ENCODE results near the gene C1QTNF8.

The C1QTNF8 gene

DNA sequence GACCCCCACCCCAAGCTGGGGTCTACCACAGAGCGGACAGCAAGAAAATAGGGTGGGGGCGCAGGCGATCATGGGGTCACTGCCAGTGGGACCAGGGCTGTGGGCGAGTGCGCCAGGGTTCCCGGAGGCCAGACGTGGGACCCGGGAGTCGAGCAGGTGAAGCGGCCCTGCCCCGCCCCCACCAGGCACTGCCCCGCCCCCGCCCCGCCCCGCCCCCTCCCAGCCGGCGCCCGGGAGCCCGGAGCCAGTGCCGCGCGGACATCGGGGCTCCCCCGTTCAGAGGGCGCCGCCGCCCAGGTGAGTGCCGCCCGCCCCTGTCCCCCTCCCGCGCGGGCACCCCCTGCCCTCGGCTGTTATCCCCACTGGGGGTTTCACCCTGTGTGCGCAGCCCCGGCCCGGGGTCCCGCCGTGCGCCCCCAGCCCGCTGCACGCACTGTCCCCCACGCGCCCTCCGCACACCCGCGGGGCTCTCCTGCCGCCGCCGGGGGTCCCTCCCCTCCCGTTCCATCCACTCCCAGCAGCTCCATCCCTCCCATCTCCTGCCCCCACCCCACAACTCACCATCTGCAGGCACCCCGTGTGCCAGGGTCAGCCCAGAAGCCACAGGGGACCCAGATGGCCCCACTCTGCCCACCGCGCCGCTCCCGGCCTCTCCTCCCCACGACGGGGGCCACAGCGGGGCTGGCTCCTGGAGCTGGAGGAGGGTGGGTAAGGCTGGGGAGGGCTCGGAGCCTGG, 23.4 kb downstream of the C1QTNF8 start, which contains the start of gene SSTR5:
TSS of gene SSTR5 (plus strand) at position 222 of the 736 bp plus-strand sequence. CDS start 6,122 bp downstream, outside the sequence.
- no peak for TF ChIP-seq YY1 (IDR thresholded peaks at IDR 0.05; ENCODE audit: insufficient read depth, insufficient read length)
- no peak for TF ChIP-seq SUZ12 (IDR thresholded peaks at IDR 0.05; ENCODE audit: extremely low read depth, insufficient read depth, insufficient read length)
- TF ChIP-seq ZNF274 (IDR thresholded peaks at IDR 0.05; ENCODE audit: low read depth, low read length): no peak
- peaks cover 16% of the 10 kb centered on the region for H3K4me1 ChIP-seq (ENCODE audit: insufficient read depth, insufficient read length)
- H3K36me3 ChIP-seq (ENCODE audit: insufficient read depth, insufficient read length, low read length): no peaks in the 10 kb centered on the region
- no peak for DNase-seq (ENCODE audit: low read depth, low spot score)
- no peak within 1 kb of the TSS for H3K9ac ChIP-seq (ENCODE audit: insufficient read length, low read depth)
- H3K4me3 ChIP-seq (ENCODE audit: insufficient read length, low read depth): peak within 1 kb of the TSS; percentile 18
- H3K27me3 ChIP-seq (ENCODE audit: insufficient read depth, insufficient read length): peaks cover 54% of the 10 kb centered on the region
- no peaks in the 10 kb centered on the region for H3K9me3 ChIP-seq (ENCODE audit: insufficient read depth, low read length)

DNA sequence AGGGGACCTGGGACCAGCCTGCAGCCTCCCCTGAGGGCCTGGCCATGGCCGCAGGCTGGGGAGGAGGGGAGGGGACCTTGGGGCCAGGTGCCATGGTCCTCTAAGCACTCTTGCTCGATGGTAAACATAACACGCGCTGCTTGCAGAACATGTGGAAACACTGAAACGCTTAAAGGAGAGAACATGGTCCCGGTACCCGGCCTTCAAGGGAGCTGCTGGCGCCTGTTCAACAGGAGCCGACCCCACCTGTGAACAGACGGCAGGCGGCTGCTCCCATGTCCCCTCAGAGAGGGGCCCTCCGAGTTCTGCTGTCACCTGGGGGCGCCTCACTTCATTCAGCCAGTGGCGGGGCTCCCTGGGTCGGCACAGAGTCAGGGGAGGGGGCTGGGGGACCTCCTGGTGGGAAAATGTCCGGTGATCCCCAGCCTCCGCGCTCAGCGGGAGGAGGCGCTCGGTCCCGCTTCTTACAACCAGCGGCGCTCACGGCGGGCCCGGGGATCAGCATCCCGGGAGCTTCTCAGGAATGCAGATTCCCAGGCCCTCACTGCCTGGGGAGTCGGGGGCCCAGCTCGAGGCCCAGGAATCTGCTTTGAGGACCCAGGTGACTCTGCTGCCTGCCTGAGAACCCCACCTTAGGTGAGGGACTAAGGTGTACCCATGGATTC, 24.4 kb downstream of the C1QTNF8 start:
- Histone ChIP-seq H3K9ac (ENCODE audit: insufficient read length, low read depth) (no peak overlapping the region), H3K27me3 (ENCODE audit: insufficient read depth, insufficient read length) (peaks cover 54% of the 10 kb centered on the region), H3K9me3 (ENCODE audit: insufficient read depth, low read length) (no peaks in the 10 kb centered on the region), H3K4me3 (ENCODE audit: insufficient read length, low read depth) (no peak overlapping the region), H3K4me1 (ENCODE audit: insufficient read depth, insufficient read length) (peaks cover 16% of the 10 kb centered on the region), H3K36me3 (ENCODE audit: insufficient read depth, insufficient read length, low read length) (no peaks in the 10 kb centered on the region)
- TF ChIP-seq SUZ12 (IDR thresholded peaks at IDR 0.05; ENCODE audit: extremely low read depth, insufficient read depth, insufficient read length): no peak
- no peak for TF ChIP-seq YY1 (IDR thresholded peaks at IDR 0.05; ENCODE audit: insufficient read depth, insufficient read length)
- no peak for TF ChIP-seq ZNF274 (IDR thresholded peaks at IDR 0.05; ENCODE audit: low read depth, low read length)
- DNase-seq (ENCODE audit: low read depth, low spot score): no peak

DNA sequence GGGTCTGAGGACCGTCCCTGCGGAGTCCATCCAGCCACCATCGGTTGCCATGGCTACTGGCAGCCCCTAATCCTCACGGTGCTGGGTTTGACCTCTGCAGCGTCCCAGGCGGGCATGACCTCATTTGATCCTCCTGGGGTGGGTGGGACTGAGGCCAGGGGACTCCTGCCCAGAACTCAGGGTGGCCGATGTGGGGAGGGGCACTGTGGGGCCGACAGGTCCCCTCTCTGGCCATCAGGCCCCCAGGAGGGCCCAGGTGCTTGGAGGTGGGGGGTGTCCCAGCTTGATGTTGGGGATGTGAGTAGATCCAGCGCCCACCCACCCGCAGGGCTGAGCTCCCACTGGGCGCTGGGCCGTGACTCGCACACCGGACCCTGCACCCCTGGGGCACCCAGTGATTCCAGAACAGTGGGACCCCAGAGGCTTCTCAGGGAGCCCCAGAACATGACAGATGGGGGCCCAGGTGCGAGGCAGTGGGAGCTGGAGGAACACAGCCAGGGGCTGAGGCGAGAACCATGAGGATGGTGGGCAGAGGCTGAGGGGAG, 25.1 kb downstream of the C1QTNF8 start:
- peaks cover 54% of the 10 kb centered on the region for H3K27me3 ChIP-seq (ENCODE audit: insufficient read depth, insufficient read length)
- H3K4me3 ChIP-seq (ENCODE audit: insufficient read length, low read depth): no peak overlapping the region
- no peak for DNase-seq (ENCODE audit: low read depth, low spot score)
- H3K9ac ChIP-seq (ENCODE audit: insufficient read length, low read depth): no peak overlapping the region
- H3K36me3 ChIP-seq (ENCODE audit: insufficient read depth, insufficient read length, low read length): no peaks in the 10 kb centered on the region
- H3K4me1 ChIP-seq (ENCODE audit: insufficient read depth, insufficient read length): peaks cover 16% of the 10 kb centered on the region
- H3K9me3 ChIP-seq (ENCODE audit: insufficient read depth, low read length): no peaks in the 10 kb centered on the region
- no peak for TF ChIP-seq YY1 (IDR thresholded peaks at IDR 0.05; ENCODE audit: insufficient read depth, insufficient read length)
- no peak for TF ChIP-seq SUZ12 (IDR thresholded peaks at IDR 0.05; ENCODE audit: extremely low read depth, insufficient read depth, insufficient read length)
- no peak for TF ChIP-seq ZNF274 (IDR thresholded peaks at IDR 0.05; ENCODE audit: low read depth, low read length)

DNA sequence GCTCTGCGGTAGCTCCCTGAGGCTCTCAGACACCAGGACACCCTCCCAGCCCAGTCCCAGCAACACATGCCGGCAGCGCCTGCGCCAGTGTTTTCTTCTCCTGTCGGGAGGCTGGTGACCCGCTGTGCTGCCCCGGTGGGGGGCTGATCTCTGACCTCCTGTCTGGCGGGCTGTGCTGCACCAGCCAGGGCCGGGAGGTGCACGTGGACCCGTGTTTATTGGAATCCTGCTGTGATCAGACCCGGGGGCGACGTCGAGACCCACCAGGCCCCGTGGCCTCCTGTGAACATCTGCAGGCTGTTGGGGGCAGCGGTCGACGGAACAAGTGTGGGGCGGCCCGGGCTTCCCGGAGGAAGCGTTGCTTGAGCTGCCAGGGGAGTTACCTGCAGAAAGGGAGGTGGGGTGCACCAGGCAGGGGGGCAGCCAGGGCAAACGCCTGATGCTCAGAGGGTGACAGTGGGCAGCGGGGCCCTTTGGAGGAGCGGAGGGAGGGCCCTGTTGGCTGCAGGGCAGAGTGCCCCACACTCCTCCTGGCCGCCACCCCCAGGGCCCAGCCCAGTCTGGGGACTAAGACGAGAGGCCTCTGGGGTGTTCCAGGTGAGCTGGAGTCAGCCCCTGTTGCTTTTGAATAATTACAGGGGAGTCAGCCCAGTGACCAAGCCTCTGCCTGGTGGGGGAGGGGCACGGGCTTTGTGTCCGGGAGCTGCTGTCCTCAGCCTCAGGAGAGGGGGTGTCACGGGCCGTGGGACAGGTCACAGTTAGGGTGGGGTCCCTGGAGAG, 25.8 kb downstream of the C1QTNF8 start:
- no peak for TF ChIP-seq YY1 (IDR thresholded peaks at IDR 0.05; ENCODE audit: insufficient read depth, insufficient read length)
- peaks cover 54% of the 10 kb centered on the region for H3K27me3 ChIP-seq (ENCODE audit: insufficient read depth, insufficient read length)
- H3K36me3 ChIP-seq (ENCODE audit: insufficient read depth, insufficient read length, low read length): no peaks in the 10 kb centered on the region
- peak overlapping the region; percentile 21 for H3K9ac ChIP-seq (ENCODE audit: insufficient read length, low read depth)
- peaks cover 16% of the 10 kb centered on the region for H3K4me1 ChIP-seq (ENCODE audit: insufficient read depth, insufficient read length)
- DNase-seq (ENCODE audit: low read depth, low spot score): no peak
- H3K9me3 ChIP-seq (ENCODE audit: insufficient read depth, low read length): no peaks in the 10 kb centered on the region
- H3K4me3 ChIP-seq (ENCODE audit: insufficient read length, low read depth): no peak overlapping the region

DNA sequence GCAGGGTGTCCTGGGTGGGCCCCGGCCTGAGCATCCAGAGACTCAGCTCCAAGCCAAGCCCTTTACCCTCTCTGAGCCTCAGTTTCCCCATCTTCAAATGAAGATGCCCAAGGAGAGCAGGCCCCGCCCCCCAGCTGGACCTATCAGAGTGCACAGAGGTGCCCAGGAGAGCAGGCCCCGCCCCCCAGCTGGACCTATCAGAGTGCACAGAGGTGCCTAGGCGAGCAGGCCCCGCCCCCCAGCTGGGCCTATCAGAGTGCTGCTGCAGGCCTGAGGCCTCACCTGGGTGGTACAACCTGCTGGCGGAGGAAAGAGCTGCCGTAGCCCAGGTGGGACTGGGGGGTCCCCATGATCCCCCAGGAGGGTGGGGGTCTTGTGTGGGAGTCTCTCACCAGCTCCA, 26.9 kb downstream of the C1QTNF8 start:
- TF ChIP-seq ZNF274 (IDR thresholded peaks at IDR 0.05; ENCODE audit: low read depth, low read length) (no peak), SUZ12 (IDR thresholded peaks at IDR 0.05; ENCODE audit: extremely low read depth, insufficient read depth, insufficient read length) (no peak), YY1 (IDR thresholded peaks at IDR 0.05; ENCODE audit: insufficient read depth, insufficient read length) (no peak)
- Histone ChIP-seq H3K4me1 (ENCODE audit: insufficient read depth, insufficient read length) (peaks cover 16% of the 10 kb centered on the region), H3K36me3 (ENCODE audit: insufficient read depth, insufficient read length, low read length) (no peaks in the 10 kb centered on the region), H3K27me3 (ENCODE audit: insufficient read depth, insufficient read length) (peaks cover 47% of the 10 kb centered on the region), H3K9me3 (ENCODE audit: insufficient read depth, low read length) (no peaks in the 10 kb centered on the region), H3K9ac (ENCODE audit: insufficient read length, low read depth) (no peak overlapping the region), H3K4me3 (ENCODE audit: insufficient read length, low read depth) (no peak overlapping the region)
- no peak for DNase-seq (ENCODE audit: low read depth, low spot score)

DNA sequence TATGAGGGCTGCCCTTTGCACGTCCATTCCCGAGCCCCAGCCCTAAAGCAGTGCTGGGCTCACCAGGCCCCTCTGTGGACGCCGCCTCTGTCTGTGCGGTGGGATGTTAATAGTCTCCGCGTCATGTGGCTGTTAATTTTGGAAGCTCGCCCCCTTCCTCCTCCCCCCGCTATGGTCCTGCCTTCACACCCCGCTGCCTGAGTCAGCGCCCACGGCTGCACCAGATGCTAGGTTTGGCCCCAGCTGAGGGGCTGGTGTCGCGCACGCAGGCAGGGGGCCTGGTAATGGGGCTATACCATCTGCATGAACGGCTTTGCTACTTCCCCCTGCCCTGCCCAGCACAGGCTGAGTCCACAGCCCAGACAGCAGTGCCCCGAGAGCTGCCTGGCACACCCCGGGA, 27.6 kb downstream of the C1QTNF8 start:
- peaks cover 41% of the 10 kb centered on the region for H3K27me3 ChIP-seq (ENCODE audit: insufficient read depth, insufficient read length)
- no peak for DNase-seq (ENCODE audit: low read depth, low spot score)
- H3K9me3 ChIP-seq (ENCODE audit: insufficient read depth, low read length): no peaks in the 10 kb centered on the region
- no peaks in the 10 kb centered on the region for H3K36me3 ChIP-seq (ENCODE audit: insufficient read depth, insufficient read length, low read length)
- peaks cover 16% of the 10 kb centered on the region for H3K4me1 ChIP-seq (ENCODE audit: insufficient read depth, insufficient read length)
- H3K4me3 ChIP-seq (ENCODE audit: insufficient read length, low read depth): no peak overlapping the region
- TF ChIP-seq ZNF274 (IDR thresholded peaks at IDR 0.05; ENCODE audit: low read depth, low read length): no peak
- no peak for TF ChIP-seq YY1 (IDR thresholded peaks at IDR 0.05; ENCODE audit: insufficient read depth, insufficient read length)
- TF ChIP-seq SUZ12 (IDR thresholded peaks at IDR 0.05; ENCODE audit: extremely low read depth, insufficient read depth, insufficient read length): no peak
- H3K9ac ChIP-seq (ENCODE audit: insufficient read length, low read depth): no peak overlapping the region

All from NT2/D1 (cell line).